ENCODE measurements around the gene CEBPZ. TPM values are rescaled to one million over a fixed set of nuclear protein-coding genes. Genes with fewer than 3 reads are reported as not detected.

Gene CEBPZ
- total RNA-seq, 1 donor from 2014 or later, result 41.2 TPM

GRCh38 chr2:37191253-37191652 lies 40.1 kb downstream of the CEBPZ start:
- no peak for DNase-seq (ENCODE audit: low spot score)
- Mint-ChIP-seq H3K27ac (ENCODE audit: unreplicated experiment) (no peak overlapping the region), H3K4me3 (ENCODE audit: unreplicated experiment) (no peak overlapping the region), H3K36me3 (ENCODE audit: low read depth, unreplicated experiment) (peaks cover 2% of the 10 kb centered on the region), H3K4me1 (ENCODE audit: unreplicated experiment) (no peaks in the 10 kb centered on the region), H3K9me3 (ENCODE audit: unreplicated experiment) (no peaks in the 10 kb centered on the region), H3K27me3 (ENCODE audit: unreplicated experiment) (peaks cover 6% of the 10 kb centered on the region)
- TF ChIP-seq CTCF (IDR thresholded peaks at IDR 0.05; ENCODE audit: unreplicated experiment), result no peak

- Mint-ChIP-seq H3K27me3 (ENCODE audit: unreplicated experiment) (peaks cover 4% of the 10 kb centered on the region), H3K9me3 (ENCODE audit: unreplicated experiment) (no peaks in the 10 kb centered on the region), H3K36me3 (ENCODE audit: low read depth, unreplicated experiment) (no peaks in the 10 kb centered on the region), H3K4me3 (ENCODE audit: unreplicated experiment) (no peak overlapping the region), H3K4me1 (ENCODE audit: unreplicated experiment) (no peaks in the 10 kb centered on the region), H3K27ac (ENCODE audit: unreplicated experiment) (no peak overlapping the region)
- no peak for TF ChIP-seq CTCF (IDR thresholded peaks at IDR 0.05; ENCODE audit: unreplicated experiment)
- no peak for DNase-seq (ENCODE audit: low spot score)
These were observed 41.1 kb downstream of the CEBPZ start for GRCh38 chr2:37190290-37190689.

- no peaks in the 10 kb centered on the region for H3K36me3 Mint-ChIP-seq (ENCODE audit: low read depth, unreplicated experiment)
- DNase-seq (ENCODE audit: low spot score), result no peak
- H3K9me3 Mint-ChIP-seq (ENCODE audit: unreplicated experiment), result no peaks in the 10 kb centered on the region
- H3K27me3 Mint-ChIP-seq (ENCODE audit: unreplicated experiment), result peaks cover 3% of the 10 kb centered on the region
- no peak for TF ChIP-seq CTCF (IDR thresholded peaks at IDR 0.05; ENCODE audit: unreplicated experiment)
- no peak overlapping the region for H3K4me3 Mint-ChIP-seq (ENCODE audit: unreplicated experiment)
- H3K4me1 Mint-ChIP-seq (ENCODE audit: unreplicated experiment), result no peaks in the 10 kb centered on the region
- no peak overlapping the region for H3K27ac Mint-ChIP-seq (ENCODE audit: unreplicated experiment)
These were observed 41.8 kb downstream of the CEBPZ start for GRCh38 chr2:37189452-37190153.

- H3K27me3 Mint-ChIP-seq (ENCODE audit: unreplicated experiment), result peaks cover 3% of the 10 kb centered on the region
- no peaks in the 10 kb centered on the region for H3K36me3 Mint-ChIP-seq (ENCODE audit: low read depth, unreplicated experiment)
- no peak within 1 kb of the TSS for H3K4me3 Mint-ChIP-seq (ENCODE audit: unreplicated experiment)
- H3K27ac Mint-ChIP-seq (ENCODE audit: unreplicated experiment), result no peak within 1 kb of the TSS
- no peak for DNase-seq (ENCODE audit: low spot score)
- H3K9me3 Mint-ChIP-seq (ENCODE audit: unreplicated experiment), result no peaks in the 10 kb centered on the region
- no peak for TF ChIP-seq CTCF (IDR thresholded peaks at IDR 0.05; ENCODE audit: unreplicated experiment)
- no peaks in the 10 kb centered on the region for H3K4me1 Mint-ChIP-seq (ENCODE audit: unreplicated experiment)
These were observed 42.8 kb downstream of the CEBPZ start, which contains the start of gene SULT6B1 for GRCh38 chr2:37188570-37188969. Gene SULT6B1 (minus strand): TSS chr2:37188670. CDS start chr2:37188640, 30 bp downstream.
